Neural cell (in vitro differentiated cells): ENCODE data around the gene TRPM1. TPM values are rescaled to one million over a fixed set of nuclear protein-coding genes. Genes with fewer than 3 reads are reported as not detected.

ENCODE experiments used
- H2AFZ ChIP-seq: fragments of 200-600, 300-800 bp; sonication (generic), shearing (Covaris generic); 2 replicates; pipeline ENCODE4 v1.6.0; 2014; ENCODE audit warnings: low read depth, mild to moderate bottlenecking, antibody characterized with exemption, low read length, moderate library complexity
- H3F3A ChIP-seq: fragments of 200-600 bp; shearing (Covaris generic); 2 replicates; pipeline ENCODE4 v1.6.1; 2016; ENCODE audit warnings: mild to moderate bottlenecking, moderate library complexity, mixed read lengths, antibody characterized with exemption, low read length; ENCODE audit not compliant: insufficient read depth, poor library complexity, severe bottlenecking
- H3K27ac ChIP-seq: fragments of 200-600, 300-800 bp; sonication (generic), shearing (Covaris generic); 2 replicates; pipeline ENCODE4 v1.5.1; 2014; ENCODE audit warnings: mild to moderate bottlenecking, low read length, moderate library complexity
- H3K27me3 ChIP-seq: fragments of 300-800, 200-600 bp; sonication (generic), shearing (Covaris generic); 2 replicates; pipeline ENCODE4 v1.6.0; 2014; ENCODE audit warnings: mild to moderate bottlenecking, low read depth, low read length, moderate library complexity; ENCODE audit not compliant: insufficient read depth
- H3K36me3 ChIP-seq: fragments of 300-800, 200-600 bp; sonication (generic), shearing (Covaris generic); 2 replicates; pipeline ENCODE4 v1.5.1; 2014; ENCODE audit warnings: mild to moderate bottlenecking, antibody characterized with exemption, low read length, moderate library complexity; ENCODE audit not compliant: insufficient read depth
- H3K4me2 ChIP-seq: fragments of 300-800, 200-600 bp; sonication (generic), shearing (Covaris generic); 2 replicates; pipeline ENCODE4 v1.6.0; 2014; ENCODE audit warnings: mild to moderate bottlenecking, low read length
- H3K4me3 ChIP-seq: fragments of 300-800, 200-600 bp; sonication (generic), shearing (Covaris generic); 2 replicates; pipeline ENCODE4 v1.5.1; 2014; ENCODE audit warnings: mild to moderate bottlenecking, low read length, moderate library complexity
- H3K79me2 ChIP-seq: fragments of 200-600 bp; shearing (Covaris generic); replicated peaks from 2 replicates; pipeline ENCODE4 v1.6.0; 2014; ENCODE audit warnings: mild to moderate bottlenecking, low read length, moderate library complexity; ENCODE audit not compliant: insufficient read depth
- H3K9ac ChIP-seq: fragments of 300-800, 200-600 bp; sonication (generic), shearing (Covaris generic); 2 replicates; pipeline ENCODE4 v1.6.1; 2016; ENCODE audit warnings: mild to moderate bottlenecking, low read length, mixed read lengths
- H3K9me2 ChIP-seq: fragments of 200-600 bp; shearing (Covaris generic); 2 replicates; pipeline ENCODE4 v1.6.1; 2016; ENCODE audit warnings: mild to moderate bottlenecking, low read length, mixed read lengths; ENCODE audit not compliant: insufficient read depth
- H3K9me3 ChIP-seq: fragments of 200-600, 300-800 bp; sonication (generic), shearing (Covaris generic); 2 replicates; pipeline ENCODE4 v1.6.1; 2016; ENCODE audit warnings: mild to moderate bottlenecking, mixed run types, low read length, moderate library complexity, mixed read lengths
- H4K20me1 ChIP-seq: fragments of 200-600 bp; shearing (Covaris generic); 2 replicates; pipeline ENCODE4 v1.6.1; 2016; ENCODE audit warnings: mild to moderate bottlenecking, mixed run types; ENCODE audit not compliant: insufficient read depth
- EP300 ChIP-seq: fragments of 450-650 bp; conservative IDR thresholded peaks from 2 replicates; pipeline ENCODE4 v1.6.1; 2014; ENCODE audit warnings: antibody characterized with exemption, mild to moderate bottlenecking, moderate library complexity; ENCODE audit not compliant: poor library complexity, severe bottlenecking
- EZH2 ChIP-seq: fragments of 200-600, 300-800 bp; shearing (Covaris generic), sonication (generic); IDR thresholded peaks from 2 replicates; pipeline ENCODE4 v1.6.1; 2014; ENCODE audit warnings: antibody characterized with exemption, low read length, borderline replicate concordance, mild to moderate bottlenecking; ENCODE audit not compliant: insufficient read depth, poor library complexity, severe bottlenecking
- MXI1 ChIP-seq: fragments of 450-650 bp; conservative IDR thresholded peaks from 2 replicates; pipeline ENCODE4 v1.6.1; 2014; ENCODE audit warnings: antibody characterized with exemption, mild to moderate bottlenecking; ENCODE audit not compliant: poor library complexity, severe bottlenecking
- POLR2AphosphoS5 ChIP-seq: IDR thresholded peaks from 2 replicates; pipeline ENCODE4 v1.6.1; 2012
- RAD21 ChIP-seq: fragments of 450-650 bp; conservative IDR thresholded peaks from 2 replicates; pipeline ENCODE4 v1.6.1; 2014; ENCODE audit warnings: antibody characterized with exemption, mild to moderate bottlenecking, moderate library complexity
- SMC3 ChIP-seq: fragments of 450-650 bp; conservative IDR thresholded peaks from 2 replicates; pipeline ENCODE4 v1.6.1; 2014; ENCODE audit warnings: antibody characterized with exemption, mild to moderate bottlenecking, moderate library complexity; ENCODE audit not compliant: poor library complexity
- TAF1 ChIP-seq: IDR thresholded peaks from 2 replicates; pipeline ENCODE4 v1.6.1; 2012; ENCODE audit warnings: low read depth
- polyA plus RNA-seq: library from polyadenylated mRNA; depleted of rRNA; stranded (reverse); fragments of >200 nt; gene quantifications from 2 replicates; pipeline ENCODE4 v1.2.3, GENCODE V29; 2014
- TF ChIP-seq, protein P1 (sequence below): IDR thresholded peaks from 2 replicates; pipeline ENCODE4 v1.6.1; 2012; ENCODE audit warnings: borderline replicate concordance
- TF ChIP-seq, protein P2 (sequence below): fragments of 450-650 bp; IDR thresholded peaks from 2 replicates; pipeline ENCODE4 v1.5.1; 2014; ENCODE audit warnings: antibody characterized with exemption, mild to moderate bottlenecking, moderate library complexity; ENCODE audit not compliant: poor library complexity, severe bottlenecking

Gene TRPM1
- polyA plus RNA-seq, 1 donor from 2014 or later: not detected

DNA sequence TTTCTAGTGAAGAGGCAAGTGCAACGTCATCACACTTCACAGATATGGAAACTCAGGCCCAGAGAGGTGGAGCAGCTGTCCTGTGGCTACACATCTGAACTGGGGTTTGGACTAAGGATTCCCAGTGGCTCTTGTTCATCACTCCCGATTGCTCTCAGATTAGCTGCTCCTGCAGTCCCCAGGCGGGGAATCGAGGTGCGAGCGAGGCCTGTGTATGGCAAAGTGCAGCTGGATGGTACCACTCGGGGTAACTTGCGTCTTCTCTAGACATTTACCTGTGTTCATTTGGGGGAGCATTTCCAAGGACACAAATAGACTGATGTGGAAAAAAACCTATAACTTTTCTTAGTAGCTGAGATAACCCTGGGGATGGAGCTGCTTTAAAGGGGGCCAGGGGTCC is 45.9 kb upstream of the TRPM1 start:
- H3K27ac ChIP-seq: no peak overlapping the region
- H3K4me2 ChIP-seq: no peak overlapping the region
- no peaks in the 10 kb centered on the region for H3K79me2 ChIP-seq
- H2AFZ ChIP-seq: no peak overlapping the region
- no peaks in the 10 kb centered on the region for H4K20me1 ChIP-seq
- H3K4me3 ChIP-seq: no peak overlapping the region
- no peaks in the 10 kb centered on the region for H3K27me3 ChIP-seq
- H3K9ac ChIP-seq: no peak overlapping the region
- H3K36me3 ChIP-seq: no peaks in the 10 kb centered on the region
- no peaks in the 10 kb centered on the region for H3F3A ChIP-seq
- no peaks in the 10 kb centered on the region for H3K9me3 ChIP-seq
- no peaks in the 10 kb centered on the region for H3K9me2 ChIP-seq
- TF ChIP-seq EZH2 (no peak), MXI1 (no peak), SMC3 (no peak), POLR2AphosphoS5 (no peak), TAF1 (no peak), RAD21 (no peak), EP300 (no peak)
- TF ChIP-seq, protein P1, sequence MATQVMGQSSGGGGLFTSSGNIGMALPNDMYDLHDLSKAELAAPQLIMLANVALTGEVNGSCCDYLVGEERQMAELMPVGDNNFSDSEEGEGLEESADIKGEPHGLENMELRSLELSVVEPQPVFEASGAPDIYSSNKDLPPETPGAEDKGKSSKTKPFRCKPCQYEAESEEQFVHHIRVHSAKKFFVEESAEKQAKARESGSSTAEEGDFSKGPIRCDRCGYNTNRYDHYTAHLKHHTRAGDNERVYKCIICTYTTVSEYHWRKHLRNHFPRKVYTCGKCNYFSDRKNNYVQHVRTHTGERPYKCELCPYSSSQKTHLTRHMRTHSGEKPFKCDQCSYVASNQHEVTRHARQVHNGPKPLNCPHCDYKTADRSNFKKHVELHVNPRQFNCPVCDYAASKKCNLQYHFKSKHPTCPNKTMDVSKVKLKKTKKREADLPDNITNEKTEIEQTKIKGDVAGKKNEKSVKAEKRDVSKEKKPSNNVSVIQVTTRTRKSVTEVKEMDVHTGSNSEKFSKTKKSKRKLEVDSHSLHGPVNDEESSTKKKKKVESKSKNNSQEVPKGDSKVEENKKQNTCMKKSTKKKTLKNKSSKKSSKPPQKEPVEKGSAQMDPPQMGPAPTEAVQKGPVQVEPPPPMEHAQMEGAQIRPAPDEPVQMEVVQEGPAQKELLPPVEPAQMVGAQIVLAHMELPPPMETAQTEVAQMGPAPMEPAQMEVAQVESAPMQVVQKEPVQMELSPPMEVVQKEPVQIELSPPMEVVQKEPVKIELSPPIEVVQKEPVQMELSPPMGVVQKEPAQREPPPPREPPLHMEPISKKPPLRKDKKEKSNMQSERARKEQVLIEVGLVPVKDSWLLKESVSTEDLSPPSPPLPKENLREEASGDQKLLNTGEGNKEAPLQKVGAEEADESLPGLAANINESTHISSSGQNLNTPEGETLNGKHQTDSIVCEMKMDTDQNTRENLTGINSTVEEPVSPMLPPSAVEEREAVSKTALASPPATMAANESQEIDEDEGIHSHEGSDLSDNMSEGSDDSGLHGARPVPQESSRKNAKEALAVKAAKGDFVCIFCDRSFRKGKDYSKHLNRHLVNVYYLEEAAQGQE: no peak
- TF ChIP-seq, protein P2, sequence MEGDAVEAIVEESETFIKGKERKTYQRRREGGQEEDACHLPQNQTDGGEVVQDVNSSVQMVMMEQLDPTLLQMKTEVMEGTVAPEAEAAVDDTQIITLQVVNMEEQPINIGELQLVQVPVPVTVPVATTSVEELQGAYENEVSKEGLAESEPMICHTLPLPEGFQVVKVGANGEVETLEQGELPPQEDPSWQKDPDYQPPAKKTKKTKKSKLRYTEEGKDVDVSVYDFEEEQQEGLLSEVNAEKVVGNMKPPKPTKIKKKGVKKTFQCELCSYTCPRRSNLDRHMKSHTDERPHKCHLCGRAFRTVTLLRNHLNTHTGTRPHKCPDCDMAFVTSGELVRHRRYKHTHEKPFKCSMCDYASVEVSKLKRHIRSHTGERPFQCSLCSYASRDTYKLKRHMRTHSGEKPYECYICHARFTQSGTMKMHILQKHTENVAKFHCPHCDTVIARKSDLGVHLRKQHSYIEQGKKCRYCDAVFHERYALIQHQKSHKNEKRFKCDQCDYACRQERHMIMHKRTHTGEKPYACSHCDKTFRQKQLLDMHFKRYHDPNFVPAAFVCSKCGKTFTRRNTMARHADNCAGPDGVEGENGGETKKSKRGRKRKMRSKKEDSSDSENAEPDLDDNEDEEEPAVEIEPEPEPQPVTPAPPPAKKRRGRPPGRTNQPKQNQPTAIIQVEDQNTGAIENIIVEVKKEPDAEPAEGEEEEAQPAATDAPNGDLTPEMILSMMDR: no peak

DNA sequence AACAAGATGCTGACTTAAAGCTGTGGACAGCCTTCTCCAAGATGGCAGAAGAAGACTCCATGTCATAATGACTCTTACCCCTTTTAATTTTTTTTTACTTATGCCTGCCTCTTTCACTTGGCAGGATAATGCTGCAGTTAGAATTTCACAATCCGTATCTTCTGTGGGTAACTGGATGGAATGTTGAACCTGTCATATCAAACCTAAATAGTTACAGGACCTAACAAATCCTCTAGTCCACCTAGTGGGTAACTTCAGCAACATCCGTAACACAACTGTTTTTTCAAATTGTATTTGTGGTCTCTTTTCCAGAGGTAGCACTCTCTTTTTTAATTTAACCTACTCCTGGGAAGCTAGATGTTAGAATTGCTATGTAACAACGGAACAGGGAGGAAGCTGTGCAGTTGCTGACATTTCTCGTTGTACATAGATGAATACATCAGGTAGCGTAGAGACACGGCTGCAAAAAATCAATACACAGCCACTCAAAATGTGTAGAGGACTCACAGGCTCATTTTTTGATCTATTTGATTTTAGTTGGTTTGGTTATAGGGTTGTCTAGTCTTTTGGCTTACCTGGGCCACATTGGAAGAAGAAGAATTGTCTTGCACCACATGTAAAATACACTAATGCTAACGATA is 43.9 kb upstream of the TRPM1 start:
- Histone ChIP-seq H4K20me1 (no peaks in the 10 kb centered on the region), H3K9me3 (no peaks in the 10 kb centered on the region)
- TF ChIP-seq POLR2AphosphoS5 (no peak), SMC3 (no peak), MXI1 (no peak)
- TF ChIP-seq, protein P2: no peak
- TF ChIP-seq, protein P1: no peak

More for the DNA sequence above, 43.9 kb upstream of the TRPM1 start:
- Histone ChIP-seq H3K27ac (no peak overlapping the region), H3K36me3 (no peaks in the 10 kb centered on the region), H2AFZ (no peak overlapping the region), H3K9ac (no peak overlapping the region), H3K4me2 (no peak overlapping the region), H3K9me2 (no peaks in the 10 kb centered on the region), H3K79me2 (no peaks in the 10 kb centered on the region), H3F3A (no peaks in the 10 kb centered on the region), H3K27me3 (no peaks in the 10 kb centered on the region), H3K4me3 (no peak overlapping the region)
